GM18526 (cell line): ENCODE results near the gene SYT17.

Source experiments
- POLR2A ChIP-seq: IDR thresholded peaks from 3 replicates; pipeline ENCODE4 v1.6.1; 2011; ENCODE audit not compliant: insufficient read length; ENCODE audit errors: extremely low read depth

SYT17 gene

GRCh38 chr16:19287241-19287640 is 119.2 kb downstream of the SYT17 start:
- TF ChIP-seq POLR2A = no peak

GRCh38 chr16:19288872-19289799 is 121.1 kb downstream of the SYT17 start:
- TF ChIP-seq POLR2A = no peak

GRCh38 chr16:19289811-19290485 is 121.9 kb downstream of the SYT17 start:
- TF ChIP-seq POLR2A = no peak

- TF ChIP-seq POLR2A = no peak
These were observed 122.8 kb downstream of the SYT17 start for GRCh38 chr16:19290860-19291259.

GRCh38 chr16:19291475-19291874 is 123.4 kb downstream of the SYT17 start:
- no peak for TF ChIP-seq POLR2A

GRCh38 chr16:19292186-19292585 is 124.1 kb downstream of the SYT17 start:
- TF ChIP-seq POLR2A = no peak

GRCh38 chr16:19294156-19294649 is 126.2 kb downstream of the SYT17 start:
- TF ChIP-seq POLR2A = no peak

GRCh38 chr16:19295393-19295792 is 127.4 kb downstream of the SYT17 start:
- no peak for TF ChIP-seq POLR2A

- no peak for TF ChIP-seq POLR2A
These were observed 129.4 kb downstream of the SYT17 start for GRCh38 chr16:19297454-19297853.

GRCh38 chr16:19299565-19299964 is 131.5 kb downstream of the SYT17 start:
- TF ChIP-seq POLR2A = no peak

GRCh38 chr16:19301931-19302330 is 133.9 kb downstream of the SYT17 start:
- no peak for TF ChIP-seq POLR2A

GRCh38 chr16:19304750-19305149 is 136.7 kb downstream of the SYT17 start:
- TF ChIP-seq POLR2A = no peak

- no peak for TF ChIP-seq POLR2A
These were observed 137.4 kb downstream of the SYT17 start for GRCh38 chr16:19305443-19305842.

GRCh38 chr16:19307587-19308241 is 139.7 kb downstream of the SYT17 start:
- no peak for TF ChIP-seq POLR2A

- TF ChIP-seq POLR2A = no peak
These were observed 140.4 kb downstream of the SYT17 start for GRCh38 chr16:19308392-19308791.

GRCh38 chr16:19309178-19309577 is 141.1 kb downstream of the SYT17 start:
- no peak for TF ChIP-seq POLR2A
